ENCODE results near the gene SPOPL. TPM values are rescaled to one million over a fixed set of nuclear protein-coding genes. Genes with fewer than 3 reads are reported as not detected.
A peak's percentile ranks its signal among the peaks of the same experiment; 100 is the strongest.
"Not testable (repeated sequence)": the region's sequence is repeated elsewhere in the genome, so short reads cannot be mapped to it uniquely, and the experiment has no call there.

SPOPL gene
- polyA plus RNA-seq, 1 donor, result 32.6 TPM

- not testable (repeated sequence) for DNase-seq
Observed at GRCh38 chr2:138523018-138523672, 21.6 kb downstream of the SPOPL start.

DNA sequence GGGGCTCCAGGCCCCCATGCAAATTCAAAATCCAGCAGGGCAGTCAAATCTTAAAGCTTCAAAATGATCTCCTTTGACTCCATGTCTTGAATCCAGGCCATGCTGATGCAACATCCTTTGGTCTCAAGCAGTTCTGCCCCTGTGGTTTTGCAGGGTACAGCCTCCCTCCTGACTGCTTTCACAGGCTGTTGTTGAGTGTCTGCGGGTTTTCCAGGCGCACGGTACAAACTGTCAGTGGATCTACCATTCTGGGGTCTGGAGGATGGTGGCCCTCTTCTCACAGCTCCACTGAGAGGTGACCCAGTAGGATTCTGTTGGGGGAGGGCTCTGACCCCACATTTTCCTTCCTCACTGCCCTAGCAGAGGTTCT is 22.1 kb downstream of the SPOPL start:
- DNase-seq, result not testable (repeated sequence)

- not testable (repeated sequence) for DNase-seq
Observed at GRCh38 chr2:138524353-138524752, 22.8 kb downstream of the SPOPL start.

- no peak for DNase-seq
Observed at GRCh38 chr2:138531913-138532312, 30.3 kb downstream of the SPOPL start.

DNA sequence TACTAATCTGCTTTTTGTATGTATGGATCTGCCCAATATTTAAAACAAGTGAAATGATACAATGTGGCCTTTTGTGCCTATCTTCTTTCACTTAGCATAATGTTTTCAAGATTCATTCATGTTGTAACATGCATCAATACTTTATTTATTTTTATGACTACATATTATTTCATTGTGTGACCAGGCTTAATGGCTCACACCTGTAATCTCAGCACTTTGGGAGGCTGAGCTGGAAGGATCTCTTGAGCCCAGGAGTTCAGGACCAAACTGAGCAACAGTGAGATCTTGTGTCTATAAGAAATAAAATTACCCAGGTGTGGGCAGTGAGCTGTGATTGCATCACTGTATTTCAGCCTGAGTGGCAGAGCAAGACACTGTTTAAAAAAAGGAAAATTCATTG is 33.2 kb downstream of the SPOPL start:
- DNase-seq, result no peak

DNA sequence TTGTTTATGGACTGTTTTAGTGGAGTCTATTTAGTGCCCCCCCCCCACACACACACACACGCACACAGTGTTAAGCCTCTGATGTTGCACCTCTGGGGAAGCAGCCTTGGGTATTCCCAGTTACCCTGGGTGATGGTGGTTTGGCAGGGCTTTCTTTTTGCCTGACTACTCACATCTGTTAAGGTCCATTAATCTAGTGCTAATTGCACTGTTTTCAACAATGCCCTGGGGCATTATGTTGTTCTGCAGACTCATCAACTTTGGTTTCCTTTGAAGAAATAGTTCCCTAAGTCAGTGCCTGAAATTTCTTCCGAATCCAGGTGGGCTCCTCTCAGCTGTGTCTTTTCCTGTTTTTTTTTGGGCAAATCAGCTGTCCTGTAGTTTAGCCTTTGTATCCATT is 34.7 kb downstream of the SPOPL start:
- DNase-seq, result peak; percentile 7

- no peak for DNase-seq
Observed at GRCh38 chr2:138536740-138537139, 35.2 kb downstream of the SPOPL start.

DNA sequence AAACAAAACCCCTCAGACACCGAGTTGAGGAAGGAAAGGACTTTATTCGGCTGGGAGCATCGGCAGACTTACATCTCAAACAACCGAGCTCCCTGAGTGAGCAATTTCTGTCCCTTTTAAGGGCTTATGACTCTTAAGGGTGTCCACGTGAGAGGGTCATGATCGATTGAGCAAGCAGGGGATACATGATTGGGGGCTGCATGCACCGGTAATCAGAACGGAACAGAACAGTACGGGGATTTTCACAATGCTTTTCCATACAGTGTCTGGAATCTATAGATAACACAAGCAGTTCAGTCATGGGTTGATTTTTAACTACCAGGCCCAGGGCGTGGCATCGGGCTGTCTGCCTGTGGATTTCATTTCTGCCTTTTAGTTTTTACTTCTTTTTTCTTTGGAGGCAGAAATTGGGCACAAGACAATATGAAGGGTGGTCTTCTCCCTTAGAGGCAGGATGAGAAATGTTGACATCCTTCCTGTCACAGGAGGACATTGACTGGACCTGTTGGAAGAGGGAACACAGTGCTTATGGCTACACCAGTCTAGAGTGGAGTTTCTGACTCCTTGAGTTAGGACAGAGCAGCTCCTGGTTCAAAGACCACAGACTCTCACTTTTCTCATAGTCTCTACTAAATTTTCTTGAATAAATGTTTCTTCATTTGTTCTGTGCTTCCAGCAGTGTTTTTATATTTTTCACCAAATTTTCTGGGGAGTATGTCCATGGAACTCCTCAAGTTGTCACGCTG is 35.8 kb downstream of the SPOPL start:
- no peak for DNase-seq

- DNase-seq, result not testable (repeated sequence)
Observed at GRCh38 chr2:138544206-138544605, 42.6 kb downstream of the SPOPL start.

- DNase-seq, result no peak
Observed at GRCh38 chr2:138548796-138549195, 47.2 kb downstream of the SPOPL start.

DNA sequence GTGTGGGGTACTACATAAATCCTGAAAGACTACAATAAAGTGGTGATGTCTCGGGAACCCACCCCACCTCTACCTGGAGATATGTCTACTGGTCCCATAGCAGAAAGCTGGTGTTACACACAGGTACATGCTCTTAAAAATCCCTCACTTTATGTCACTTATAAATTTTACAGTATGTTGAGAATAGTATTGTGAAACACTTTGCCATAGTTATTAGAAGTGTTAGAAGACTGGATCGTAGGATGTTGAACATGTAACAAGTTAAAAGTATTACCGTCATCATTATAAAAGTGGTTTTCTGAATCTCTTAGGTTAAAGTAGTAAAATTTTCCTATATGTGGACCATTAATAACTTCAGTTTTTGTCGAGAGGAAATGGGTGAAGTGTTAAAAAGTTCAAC is 48.6 kb downstream of the SPOPL start:
- no peak for DNase-seq

- DNase-seq, result no peak
Observed at GRCh38 chr2:138550670-138551287, 49.2 kb downstream of the SPOPL start.

- DNase-seq, result no peak
Observed at GRCh38 chr2:138554123-138554522, 52.6 kb downstream of the SPOPL start.

DNA sequence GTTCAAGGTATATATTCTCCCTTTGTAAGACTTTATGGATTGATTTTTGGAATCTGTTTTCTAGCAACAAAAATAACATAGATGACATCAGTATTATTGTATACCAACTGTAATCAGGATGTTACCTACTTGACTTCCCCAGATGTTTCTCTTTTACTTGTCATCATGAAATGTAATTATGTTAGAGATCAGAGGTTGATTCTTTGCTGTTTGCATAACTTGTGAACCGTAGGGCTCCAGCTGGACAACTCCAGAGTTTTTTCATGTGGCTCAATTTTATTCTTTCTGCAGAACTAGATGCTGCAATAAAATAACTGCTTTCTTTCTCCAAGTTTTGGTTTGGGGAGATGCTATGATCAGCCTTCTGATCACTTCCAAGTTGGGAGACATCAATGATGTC is 58.1 kb downstream of the SPOPL start:
- DNase-seq, result no peak

- no peak for DNase-seq
Observed at GRCh38 chr2:138564586-138565229, 63.1 kb downstream of the SPOPL start.

DNA sequence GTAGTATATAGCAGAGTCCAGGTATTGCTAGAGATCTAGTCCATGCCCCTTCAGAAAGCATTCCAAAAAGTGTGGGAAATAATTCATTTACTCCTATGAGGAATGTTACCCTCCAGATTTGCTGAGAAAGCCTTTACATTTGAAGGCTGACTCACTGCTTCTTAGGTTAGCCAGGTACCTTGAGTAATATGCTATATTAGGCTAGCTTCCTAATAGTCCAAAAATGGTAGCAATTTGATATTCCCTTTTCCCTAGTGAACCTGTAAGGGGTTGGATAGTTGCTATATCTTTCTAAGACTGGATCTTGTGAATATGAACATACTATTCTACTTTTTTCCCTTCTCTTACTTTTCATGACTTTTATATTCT is 63.6 kb downstream of the SPOPL start:
- DNase-seq, result no peak

GRCh38 chr2:138572318-138572717 is 70.7 kb downstream of the SPOPL start:
- DNase-seq, result no peak

GRCh38 chr2:138577066-138577465 is 75.5 kb downstream of the SPOPL start:
- DNase-seq, result no peak

- DNase-seq, result no peak
Observed at GRCh38 chr2:138579556-138579955, 78.0 kb downstream of the SPOPL start.

GRCh38 chr2:138581909-138582308 is 80.3 kb downstream of the SPOPL start:
- DNase-seq, result no peak

DNA sequence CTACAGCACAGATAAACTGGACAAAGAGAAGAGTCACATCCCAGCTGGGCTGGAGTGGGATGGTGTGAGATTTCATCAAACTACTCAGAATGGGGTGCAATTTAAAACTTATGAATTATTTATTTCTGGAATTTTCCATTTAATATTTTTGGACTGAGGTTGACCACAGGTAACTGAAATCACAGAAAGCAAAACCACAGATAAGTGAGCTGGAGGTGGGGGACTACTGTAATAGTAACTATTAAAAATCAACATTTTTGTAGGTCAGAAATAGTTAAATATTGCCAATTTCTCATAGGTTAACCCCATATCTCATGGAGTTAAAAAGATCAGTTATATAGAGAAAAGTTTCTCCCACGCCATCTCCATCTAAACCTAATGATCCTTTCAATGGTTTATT is 88.1 kb downstream of the SPOPL start:
- no peak for DNase-seq

- DNase-seq, result no peak
Observed at GRCh38 chr2:138596403-138596802, 94.8 kb downstream of the SPOPL start.
